A549 treated with Hydrocortisone at 1 μM for 4 hours (cell line): ENCODE results near the gene PTGER3. TPM values are rescaled to one million over a fixed set of nuclear protein-coding genes. Genes with fewer than 3 reads are reported as not detected.

ENCODE experiments used
- total RNA-seq: library from RNA; stranded (reverse); fragments of 200-300 nt; extraction: Qiagen RNA extraction; gene quantifications from 5 replicates; pipeline ENCODE4 v1.2.3, GENCODE V29; 2022

PTGER3 gene
- total RNA-seq, result 0.03 TPM in 1 of 5 replicates, not detected in the others

DNA sequence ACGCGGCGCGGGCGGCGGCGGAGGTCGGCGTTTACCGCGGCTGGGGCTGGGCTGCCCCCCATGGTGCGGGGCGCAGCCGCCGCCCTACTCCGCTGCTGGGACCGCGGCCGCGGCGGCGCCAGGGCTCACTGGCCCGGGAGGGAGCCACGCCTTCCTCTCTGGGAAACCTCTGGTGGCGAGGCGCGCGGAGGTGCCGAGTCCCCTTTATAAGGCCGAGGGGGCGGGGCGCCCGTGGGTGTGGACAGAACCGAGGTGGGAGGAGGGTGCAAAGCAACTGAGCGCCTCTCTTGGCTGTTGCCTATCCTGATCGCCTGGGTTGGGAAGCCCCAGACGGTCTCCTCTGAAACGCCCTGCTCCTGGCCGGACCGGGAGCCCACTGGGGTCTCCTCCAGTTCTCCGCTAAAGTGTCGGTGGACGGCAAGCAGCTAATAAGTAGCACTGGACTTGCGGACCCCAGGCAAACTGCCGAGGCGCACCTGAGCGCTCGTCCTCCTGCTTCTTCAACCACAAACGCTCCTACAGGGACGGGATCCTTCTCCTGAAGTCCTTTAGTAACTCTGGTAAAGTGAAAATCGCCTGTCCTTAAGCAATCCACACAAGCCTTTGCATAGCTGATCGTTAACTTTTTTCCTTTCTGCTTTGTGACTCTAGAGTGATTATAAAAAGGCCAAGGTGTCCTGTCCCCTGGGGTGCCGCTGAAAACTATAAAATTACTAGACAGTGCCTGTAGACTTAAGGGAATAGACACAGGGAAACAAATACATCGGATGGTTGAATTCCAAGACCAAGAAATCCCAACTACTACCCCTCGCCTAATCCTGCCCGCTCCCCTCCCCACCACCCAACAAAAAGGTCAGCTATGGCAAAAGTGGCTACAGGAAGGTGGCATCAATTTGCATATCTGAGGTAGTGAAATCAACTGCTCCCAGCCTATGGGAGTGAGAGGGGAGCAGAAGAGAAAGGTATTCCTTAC is at the start of gene PTGER3:
Gene PTGER3 (minus strand): TSS at position 182 of the 973 bp plus-strand sequence. CDS start 239 bp downstream, outside the sequence.

DNA sequence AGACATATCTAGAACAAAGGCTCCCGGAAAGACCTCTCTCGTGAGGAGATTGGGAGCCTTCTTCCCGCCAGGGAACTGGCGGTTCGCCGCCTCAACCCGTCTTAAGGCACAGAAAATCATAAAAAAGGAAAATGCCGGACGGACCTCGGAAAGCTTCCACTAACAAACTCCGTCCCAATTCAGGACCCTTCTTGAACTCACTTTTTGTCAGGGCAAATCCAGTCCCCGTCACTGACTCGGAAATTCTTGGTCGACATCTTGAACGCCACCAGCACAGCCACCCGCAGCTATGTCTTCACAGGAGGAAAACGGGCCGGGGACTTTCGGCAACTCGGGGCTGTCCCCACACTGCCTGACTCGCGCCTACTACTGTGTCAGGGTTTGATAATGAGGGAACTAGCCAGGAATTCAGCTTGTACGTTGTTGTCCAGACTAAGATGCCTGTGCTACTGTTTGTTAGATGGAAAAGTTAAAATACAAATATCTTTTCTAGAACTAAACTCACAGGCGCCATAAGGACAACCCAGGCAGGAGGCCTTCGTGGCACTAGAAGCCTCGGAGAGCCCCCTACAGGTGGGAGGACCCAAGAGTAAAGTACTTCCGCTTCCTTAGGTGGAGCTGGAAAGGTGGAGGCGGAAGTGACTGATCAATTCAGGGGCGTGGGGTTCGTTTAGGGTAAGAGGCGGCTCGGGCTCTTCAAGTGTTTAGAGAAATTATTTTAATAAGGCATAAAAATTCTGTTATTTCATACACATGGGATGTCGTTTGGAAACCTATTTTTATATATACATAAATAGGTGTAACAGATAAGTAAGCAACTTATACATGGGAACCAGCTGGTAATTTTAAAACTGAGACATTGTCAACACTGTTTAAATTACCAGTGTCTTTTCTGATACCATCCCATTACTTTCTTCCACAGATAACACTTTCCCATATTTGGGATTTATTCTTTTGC is 33.4 kb upstream of the PTGER3 start, which contains the start of gene ZRANB2:
Gene ZRANB2 (minus strand): TSS at position 297 of the 958 bp plus-strand sequence. CDS start 40 bp downstream, at position 257.

Other genes starting within 250 kb of the PTGER3 start
- gene ZRANB2, start 33.2 kb upstream of the PTGER3 start, total RNA-seq, result 17.3 to 31.5 TPM (median 22.8 TPM) in 5 replicates